Activated CD8-positive, alpha-beta T cell treated with anti-CD3 and anti-CD28 coated beads for 36 hours (primary cell): ENCODE results near the gene DARS1. TPM values are rescaled to one million over a fixed set of nuclear protein-coding genes. Genes with fewer than 3 reads are reported as not detected.

Experiments
- ATAC-seq: fragments of 200-7000 bp; cut with Tn5 transposase; one replicate; pipeline ENCODE4 v1.10.0; 2021; ENCODE audit warnings: mild to moderate bottlenecking, moderate library complexity
- CTCF ChIA-PET: fragments of 350-600 bp; sonication (Branson Sonifier 250); formaldehyde crosslinking; loops from one replicate; lab custom pipeline; 2021; ENCODE audit warnings: antibody characterized with exemption; lab: Charles Lee
- POLR2A ChIA-PET: fragments of 350-600 bp; sonication (Branson Sonifier 250); formaldehyde crosslinking; loops from one replicate; lab custom pipeline; 2021; ENCODE audit warnings: antibody characterized with exemption; lab: Charles Lee
- DNase-seq: peaks from one replicate; pipeline ENCODE4 v3.0.0-alpha.2; 2020
- H3K27ac Mint-ChIP-seq: one replicate; pipeline ENCODE4 v1.8.0; 2021; ENCODE audit warnings: mild to moderate bottlenecking, mixed read lengths
- H3K27me3 Mint-ChIP-seq: one replicate; pipeline ENCODE4 v1.8.0; 2021; ENCODE audit warnings: mixed read lengths
- H3K36me3 Mint-ChIP-seq: one replicate; pipeline ENCODE4 v1.8.0; 2021; ENCODE audit warnings: low read depth, mixed read lengths
- H3K4me1 Mint-ChIP-seq: one replicate; pipeline ENCODE4 v1.8.0; 2021; ENCODE audit warnings: low read depth, mixed read lengths
- H3K4me3 Mint-ChIP-seq: one replicate; pipeline ENCODE4 v1.8.0; 2021; ENCODE audit warnings: mild to moderate bottlenecking, moderate library complexity, mixed read lengths
- H3K9me3 Mint-ChIP-seq: one replicate; pipeline ENCODE4 v1.8.0; 2021; ENCODE audit warnings: mixed read lengths
- intact Hi-C: fragments of 100-400 bp; cut with micrococcal nuclease; formaldehyde crosslinking; loops from one replicate; pipeline ENCODE4 v1.10.0; 2022
- total RNA-seq, 2 experiments: library from RNA; stranded (reverse); gene quantifications; one replicate each; pipeline ENCODE4 v1.2.3, GENCODE V29; 2021
- TF ChIP-seq, protein P1 (sequence below): fragments of 200-600 bp; IDR thresholded peaks from one replicate; pipeline ENCODE4 v1.8.0; 2022; ENCODE audit warnings: antibody characterized with exemption, mild to moderate bottlenecking

The DARS1 gene
- total RNA-seq, 2 experiments from 2014 or later = 210 to 211 TPM

DNA sequence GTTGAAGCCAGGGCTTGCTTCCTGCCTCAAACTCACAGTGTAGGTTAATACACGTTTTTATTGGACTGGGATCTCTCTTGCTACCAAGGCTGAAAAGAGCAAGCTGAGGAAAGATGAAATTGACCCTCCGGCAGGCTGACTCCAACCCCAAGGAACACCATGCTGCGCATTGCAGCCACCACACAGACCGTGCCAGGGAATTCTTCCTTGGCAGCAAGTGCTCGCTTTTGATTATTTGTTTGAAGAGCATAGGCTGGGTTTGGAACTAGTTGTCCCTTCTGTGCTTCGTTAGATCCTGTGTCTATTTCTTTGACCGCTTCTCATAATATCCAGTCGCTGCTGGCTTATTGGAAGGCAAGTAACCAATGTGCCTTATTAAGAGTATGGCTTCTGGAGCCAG lies 34.4 kb upstream of the DARS1 start:
- Mint-ChIP-seq H3K27ac (no peak overlapping the region), H3K9me3 (no peaks in the 10 kb centered on the region), H3K4me3 (no peak overlapping the region), H3K27me3 (no peaks in the 10 kb centered on the region), H3K4me1 (peaks cover 6% of the 10 kb centered on the region), H3K36me3 (no peaks in the 10 kb centered on the region)
- ATAC-seq (no peak), DNase-seq (no peak)
- ChIA-PET CTCF (interaction anchor here (0.6 to 0.8 kb wide), 2 partner anchors 9 to 974 kb away, joined by 3 to 4 read pairs; no protein-coding TSS in a partner anchor), POLR2A (interaction anchor here (0.6 to 1.6 kb wide), 2 partner anchors 34 to 132 kb away, joined by 3 to 5 read pairs; partner anchors contain the start of gene DARS1)
- intact Hi-C loops = no loop called here
- TF ChIP-seq, protein P1, sequence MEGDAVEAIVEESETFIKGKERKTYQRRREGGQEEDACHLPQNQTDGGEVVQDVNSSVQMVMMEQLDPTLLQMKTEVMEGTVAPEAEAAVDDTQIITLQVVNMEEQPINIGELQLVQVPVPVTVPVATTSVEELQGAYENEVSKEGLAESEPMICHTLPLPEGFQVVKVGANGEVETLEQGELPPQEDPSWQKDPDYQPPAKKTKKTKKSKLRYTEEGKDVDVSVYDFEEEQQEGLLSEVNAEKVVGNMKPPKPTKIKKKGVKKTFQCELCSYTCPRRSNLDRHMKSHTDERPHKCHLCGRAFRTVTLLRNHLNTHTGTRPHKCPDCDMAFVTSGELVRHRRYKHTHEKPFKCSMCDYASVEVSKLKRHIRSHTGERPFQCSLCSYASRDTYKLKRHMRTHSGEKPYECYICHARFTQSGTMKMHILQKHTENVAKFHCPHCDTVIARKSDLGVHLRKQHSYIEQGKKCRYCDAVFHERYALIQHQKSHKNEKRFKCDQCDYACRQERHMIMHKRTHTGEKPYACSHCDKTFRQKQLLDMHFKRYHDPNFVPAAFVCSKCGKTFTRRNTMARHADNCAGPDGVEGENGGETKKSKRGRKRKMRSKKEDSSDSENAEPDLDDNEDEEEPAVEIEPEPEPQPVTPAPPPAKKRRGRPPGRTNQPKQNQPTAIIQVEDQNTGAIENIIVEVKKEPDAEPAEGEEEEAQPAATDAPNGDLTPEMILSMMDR = no peak

DNA sequence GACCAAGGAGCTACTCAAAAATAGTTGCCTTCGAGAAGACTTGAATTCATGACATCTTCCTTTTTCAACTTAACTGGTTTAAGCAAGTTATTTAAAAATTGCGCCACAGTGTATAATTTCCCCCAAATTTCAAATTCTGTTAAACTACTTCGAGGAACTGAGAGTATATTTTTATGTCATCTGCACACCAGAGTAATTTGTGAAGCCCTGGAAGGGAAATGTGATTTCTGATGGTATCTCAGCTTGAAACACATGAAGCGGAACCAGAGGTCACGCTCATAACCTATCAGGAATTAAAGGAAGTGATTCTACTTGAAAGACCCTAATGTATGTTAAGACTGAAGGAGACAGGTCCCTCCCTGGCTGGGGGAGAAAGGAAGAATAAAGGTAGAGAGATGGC lies 33.9 kb upstream of the DARS1 start:
- Mint-ChIP-seq H3K36me3 (no peaks in the 10 kb centered on the region), H3K4me1 (peaks cover 6% of the 10 kb centered on the region)
- TF ChIP-seq, protein P1 = no peak

DNA sequence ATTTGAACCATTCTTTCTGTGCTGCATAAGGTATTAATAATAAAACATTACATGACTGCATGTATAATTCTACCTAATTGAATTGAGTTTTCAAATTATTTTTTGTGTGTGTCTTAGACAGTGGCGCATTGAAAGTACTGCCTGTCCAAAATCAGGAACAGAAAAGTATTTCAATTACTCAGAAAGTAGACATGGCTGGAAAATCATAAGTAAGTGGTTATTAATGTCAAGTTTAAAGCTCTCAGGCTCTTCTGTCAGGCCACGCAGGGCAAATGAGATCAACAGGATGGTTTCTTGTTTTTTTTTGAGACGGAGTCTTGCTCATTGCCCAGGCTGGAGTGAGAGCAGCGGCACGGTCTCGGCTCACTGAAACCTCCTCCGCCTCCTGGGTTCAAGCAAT lies 32.4 kb upstream of the DARS1 start:
- H3K4me1 Mint-ChIP-seq = peaks cover 10% of the 10 kb centered on the region
- no peaks in the 10 kb centered on the region for H3K27me3 Mint-ChIP-seq
- H3K4me3 Mint-ChIP-seq = no peak overlapping the region
- no peaks in the 10 kb centered on the region for H3K36me3 Mint-ChIP-seq
- no peaks in the 10 kb centered on the region for H3K9me3 Mint-ChIP-seq
- ChIA-PET CTCF (interaction anchor here (0.7 to 1.2 kb wide), 2 partner anchors 17 to 125 kb away, joined by 3 to 4 read pairs; no protein-coding TSS in a partner anchor), POLR2A (no interaction called here)
- ATAC-seq (no peak), DNase-seq (no peak)
- TF ChIP-seq, protein P1 = no peak
- no peak overlapping the region for H3K27ac Mint-ChIP-seq
- intact Hi-C loops = no loop called here

More for the DNA sequence above, 33.9 kb upstream of the DARS1 start:
- intact Hi-C loops = no loop called here
- Mint-ChIP-seq H3K4me3 (no peak overlapping the region), H3K9me3 (no peaks in the 10 kb centered on the region), H3K27me3 (no peaks in the 10 kb centered on the region), H3K27ac (no peak overlapping the region)
- ChIA-PET CTCF (interaction anchor here (0.6 kb wide), 1 partner anchor 974 kb away, joined by 3 read pairs; no protein-coding TSS in a partner anchor), POLR2A (interaction anchor here (1.6 kb wide), 1 partner anchor 33 kb away, joined by 5 read pairs; the partner anchor contains the start of gene DARS1)
- ATAC-seq (no peak), DNase-seq (no peak)

DNA sequence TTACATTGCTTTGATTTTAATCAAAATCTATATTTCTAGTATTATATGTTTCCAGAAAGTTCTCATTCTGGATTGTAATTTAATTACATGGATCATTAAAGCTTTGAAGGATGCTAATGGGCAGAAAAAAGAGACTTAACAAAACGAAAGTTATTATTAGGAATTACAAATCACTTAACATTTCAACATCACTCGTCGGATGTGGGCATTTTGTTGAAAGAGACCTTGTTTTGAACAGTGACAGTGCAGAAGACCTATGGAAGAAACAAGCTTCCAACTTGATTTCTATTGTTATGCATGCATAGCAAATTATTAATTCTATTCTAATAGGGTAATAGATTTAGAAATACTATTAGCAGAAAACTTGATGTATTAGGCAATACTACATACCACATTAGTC lies 31.4 kb upstream of the DARS1 start:
- H3K27ac Mint-ChIP-seq = no peak overlapping the region
- no peak overlapping the region for H3K4me3 Mint-ChIP-seq
- TF ChIP-seq, protein P1 = no peak
- H3K36me3 Mint-ChIP-seq = no peaks in the 10 kb centered on the region
- ChIA-PET POLR2A (interaction anchor here (0.7 kb wide), 1 partner anchor 128 kb away, joined by 3 read pairs; no protein-coding TSS in a partner anchor), CTCF (interaction anchor here (1.2 kb wide), 2 partner anchors 12 to 18 kb away, joined by 3 to 4 read pairs; no protein-coding TSS in a partner anchor)
- ATAC-seq (no peak), DNase-seq (no peak)
- no peaks in the 10 kb centered on the region for H3K27me3 Mint-ChIP-seq
- no peaks in the 10 kb centered on the region for H3K9me3 Mint-ChIP-seq
- peaks cover 10% of the 10 kb centered on the region for H3K4me1 Mint-ChIP-seq
- intact Hi-C loops = no loop called here

DNA sequence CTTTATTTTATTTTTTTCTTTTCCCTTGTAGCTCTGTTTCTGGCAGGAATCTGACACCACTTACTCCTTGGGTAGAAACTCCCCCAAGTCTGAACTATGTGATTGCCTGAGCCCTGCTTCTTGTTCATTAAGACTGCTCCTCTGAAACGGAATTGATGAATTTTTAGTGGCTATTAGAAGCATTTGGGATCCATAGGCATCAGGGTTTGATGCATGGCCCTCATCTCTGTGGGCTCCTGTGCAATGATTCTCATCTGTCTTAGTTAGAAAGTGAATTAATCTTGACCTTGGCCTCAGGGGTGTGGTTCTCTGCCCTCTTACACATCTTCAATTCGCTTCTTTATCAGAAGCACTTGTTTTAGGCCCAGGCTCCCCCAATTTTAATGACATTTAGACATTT lies 31.0 kb upstream of the DARS1 start:
- Mint-ChIP-seq H3K27ac (no peak overlapping the region), H3K4me1 (peaks cover 10% of the 10 kb centered on the region), H3K4me3 (no peak overlapping the region), H3K27me3 (no peaks in the 10 kb centered on the region), H3K36me3 (no peaks in the 10 kb centered on the region), H3K9me3 (no peaks in the 10 kb centered on the region)
- POLR2A ChIA-PET = interaction anchor here (0.7 kb wide), 1 partner anchor 129 kb away, joined by 3 read pairs; no protein-coding TSS in a partner anchor
- intact Hi-C loops = no loop called here
- no peak for DNase-seq
- no peak for ATAC-seq
- TF ChIP-seq, protein P1 = no peak
- CTCF ChIA-PET = interaction anchor here (0.6 to 1.2 kb wide), 3 partner anchors 11 to 20 kb away, joined by 3 read pairs; no protein-coding TSS in a partner anchor
